ENCODE data around the gene LYST. TPM values are rescaled to one million over a fixed set of nuclear protein-coding genes. Genes with fewer than 3 reads are reported as not detected.

Gene LYST
- total and polyA plus RNA-seq, 4 donors, result 4.1 to 63.3 (median 26.8) TPM

DNA sequence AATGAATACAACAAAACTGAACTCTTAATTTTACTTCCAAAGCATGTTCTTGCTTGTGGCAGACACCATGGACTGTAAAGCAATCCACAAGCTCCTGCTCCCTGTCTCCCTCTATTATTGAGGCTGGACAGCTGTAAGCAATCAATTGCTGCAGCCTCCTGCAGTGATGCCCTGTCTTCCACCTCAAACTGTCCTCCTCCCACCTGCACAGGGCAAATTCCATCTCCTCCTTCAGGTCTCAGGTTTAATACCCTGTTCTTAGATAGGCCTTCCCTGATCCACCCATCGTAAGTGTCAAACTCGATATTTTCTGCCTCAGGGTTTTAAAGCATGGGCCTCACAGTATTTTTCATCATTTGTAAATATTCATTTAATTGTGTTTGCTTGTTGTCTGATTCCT, 81.8 kb downstream of the LYST start:
- intact Hi-C loops (cut with DNase I), result loop anchor here (5.0 to 10.0 kb wide), 2 partner anchors 187 to 270 kb away; no protein-coding TSS in a partner anchor

DNA sequence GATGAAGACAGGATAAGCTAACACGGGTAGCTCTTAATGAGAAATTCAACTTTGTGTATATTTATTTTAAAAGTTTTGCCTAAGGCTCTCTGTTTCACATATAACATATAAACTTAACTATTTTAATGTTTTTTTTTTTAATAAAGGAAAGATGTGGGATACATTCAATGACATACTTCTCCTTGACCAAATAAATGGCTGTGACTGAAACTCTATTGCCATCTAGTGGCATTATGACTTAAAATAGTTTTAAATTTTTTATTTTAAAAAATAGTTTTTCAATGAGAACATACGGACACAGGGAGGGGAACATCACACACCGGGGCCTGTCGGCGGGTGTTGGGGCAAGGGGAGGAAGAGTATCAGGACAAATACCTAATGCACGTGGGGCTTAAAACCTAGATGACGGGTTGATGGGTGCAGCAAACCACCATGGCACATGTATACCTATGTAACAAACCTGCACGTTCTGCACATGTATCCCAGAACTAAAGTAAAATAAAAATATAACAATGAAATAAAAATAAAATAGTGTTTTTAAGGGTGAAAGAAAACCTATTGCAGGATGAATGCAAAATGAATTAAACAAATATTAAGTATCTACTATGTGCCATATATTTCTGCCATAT, 83.4 kb downstream of the LYST start:
- Histone ChIP-seq H3K4me3 (ENCODE audit: low read length in 2 of 2) (no peak overlapping the region), H3K4me1 (ENCODE audit: control insufficient read depth in 1 of 2, insufficient read depth in 2 of 2, low read length in 2 of 2) (no peaks in the 10 kb centered on the region), H3K9me3 (ENCODE audit: control insufficient read depth, low read length) (no peaks in the 10 kb centered on the region), H3K27me3 (ENCODE audit: control insufficient read depth in 1 of 2, insufficient read depth in 2 of 2, low read length in 1 of 2) (peaks cover 0 to 1% of the 10 kb centered on the region in 2 donors), H3K27ac (ENCODE audit: low read depth in 1 of 2, low read length in 2 of 2) (no peak overlapping the region), H3K36me3 (ENCODE audit: control insufficient read depth in 1 of 2, insufficient read depth in 2 of 2, low read length in 1 of 2) (no peaks in the 10 kb centered on the region)
- intact Hi-C loops (cut with DNase I), result loop anchor here (5.0 to 10.0 kb wide), 2 partner anchors 189 to 268 kb away; no protein-coding TSS in a partner anchor
- no peak for DNase-seq
- WGBS, 2 donors, result 13 to 19% methylated on average over 8 of the region's 8 CpGs
- ATAC-seq (ENCODE audit: low FRiP score), result no peak

More for the DNA sequence above, 81.8 kb downstream of the LYST start:
- H3K4me1 ChIP-seq (ENCODE audit: control insufficient read depth in 1 of 2, insufficient read depth in 2 of 2, low read length in 2 of 2), result no peaks in the 10 kb centered on the region
- H3K9me3 ChIP-seq (ENCODE audit: control insufficient read depth, low read length), result no peaks in the 10 kb centered on the region
- no peak overlapping the region for H3K4me3 ChIP-seq (ENCODE audit: low read length in 2 of 2)
- ATAC-seq (ENCODE audit: low FRiP score), result no peak
- H3K27ac ChIP-seq (ENCODE audit: low read depth in 1 of 2, low read length in 2 of 2), result no peak overlapping the region
- H3K36me3 ChIP-seq (ENCODE audit: control insufficient read depth in 1 of 2, insufficient read depth in 2 of 2, low read length in 1 of 2), result no peaks in the 10 kb centered on the region
- no peak for DNase-seq
- 91 to 93% methylated on average over 2 of the region's 2 CpGs for WGBS, 2 donors
- peaks cover 0 to 1% of the 10 kb centered on the region in 2 donors for H3K27me3 ChIP-seq (ENCODE audit: control insufficient read depth in 1 of 2, insufficient read depth in 2 of 2, low read length in 1 of 2)

DNA sequence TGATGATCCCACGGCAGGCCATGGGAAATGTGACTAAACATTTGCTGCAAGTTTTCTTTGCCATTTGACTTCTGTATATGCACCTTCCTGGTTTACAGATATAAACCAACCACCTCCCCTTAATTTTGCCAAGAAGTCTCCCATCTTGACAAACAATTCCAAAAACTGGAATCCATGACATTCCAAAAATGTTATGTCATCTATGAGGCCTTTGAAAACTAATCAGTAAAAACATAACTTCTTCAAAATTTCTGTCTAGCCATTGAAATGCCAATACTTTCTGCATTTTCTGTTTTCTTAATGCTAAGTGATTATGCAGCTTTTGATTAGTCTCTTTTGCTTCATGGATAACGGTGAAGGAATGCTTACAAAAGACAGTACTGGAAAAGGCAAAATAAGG, 84.1 kb downstream of the LYST start:
- no peaks in the 10 kb centered on the region for H3K9me3 ChIP-seq (ENCODE audit: control insufficient read depth, low read length)
- H3K27me3 ChIP-seq (ENCODE audit: control insufficient read depth in 1 of 2, insufficient read depth in 2 of 2, low read length in 1 of 2), result peaks cover 0 to 1% of the 10 kb centered on the region in 2 donors
- intact Hi-C loops (cut with DNase I), result loop anchor here (5.0 to 10.0 kb wide), 2 partner anchors 190 to 268 kb away; no protein-coding TSS in a partner anchor
- H3K4me3 ChIP-seq (ENCODE audit: low read length in 2 of 2), result no peak overlapping the region
- no peak for DNase-seq
- WGBS, 2 donors, result 91 to 95% methylated on average over 2 of the region's 2 CpGs
- H3K27ac ChIP-seq (ENCODE audit: low read depth in 1 of 2, low read length in 2 of 2), result no peak overlapping the region
- ATAC-seq (ENCODE audit: low FRiP score), result no peak
- no peaks in the 10 kb centered on the region for H3K36me3 ChIP-seq (ENCODE audit: control insufficient read depth in 1 of 2, insufficient read depth in 2 of 2, low read length in 1 of 2)
- H3K4me1 ChIP-seq (ENCODE audit: control insufficient read depth in 1 of 2, insufficient read depth in 2 of 2, low read length in 2 of 2), result no peaks in the 10 kb centered on the region

GRCh38 chr1:235781807-235782206, 84.9 kb downstream of the LYST start:
- Histone ChIP-seq H3K27me3 (ENCODE audit: control insufficient read depth in 1 of 2, insufficient read depth in 2 of 2, low read length in 1 of 2) (no peaks in the 10 kb centered on the region), H3K9me3 (ENCODE audit: control insufficient read depth, low read length) (no peaks in the 10 kb centered on the region), H3K4me1 (ENCODE audit: control insufficient read depth in 1 of 2, insufficient read depth in 2 of 2, low read length in 2 of 2) (no peaks in the 10 kb centered on the region), H3K27ac (ENCODE audit: low read depth in 1 of 2, low read length in 2 of 2) (no peak overlapping the region), H3K36me3 (ENCODE audit: control insufficient read depth in 1 of 2, insufficient read depth in 2 of 2, low read length in 1 of 2) (no peaks in the 10 kb centered on the region), H3K4me3 (ENCODE audit: low read length in 2 of 2) (no peak overlapping the region)
- DNase-seq (no peak), ATAC-seq (ENCODE audit: low FRiP score) (no peak)
- intact Hi-C loops (cut with DNase I), result loop anchor here (5.0 to 10.0 kb wide), 2 partner anchors 190 to 267 kb away; no protein-coding TSS in a partner anchor
- 23 to 39% methylated on average over 2 of the region's 2 CpGs for WGBS, 2 donors

- H3K27me3 ChIP-seq (ENCODE audit: control insufficient read depth in 1 of 2, insufficient read depth in 2 of 2, low read length in 1 of 2), result no peaks in the 10 kb centered on the region
- WGBS, 2 donors, result 93 to 98% methylated on average over 2 of the region's 2 CpGs
- no peaks in the 10 kb centered on the region for H3K4me1 ChIP-seq (ENCODE audit: control insufficient read depth in 1 of 2, insufficient read depth in 2 of 2, low read length in 2 of 2)
- no peaks in the 10 kb centered on the region for H3K9me3 ChIP-seq (ENCODE audit: control insufficient read depth, low read length)
- intact Hi-C loops (cut with DNase I), result loop anchor here (5.0 to 10.0 kb wide), 2 partner anchors 193 to 265 kb away; no protein-coding TSS in a partner anchor
- no peak for DNase-seq
- H3K36me3 ChIP-seq (ENCODE audit: control insufficient read depth in 1 of 2, insufficient read depth in 2 of 2, low read length in 1 of 2), result peaks cover 0 to 2% of the 10 kb centered on the region in 2 donors
- H3K4me3 ChIP-seq (ENCODE audit: low read length in 2 of 2), result no peak overlapping the region
- no peak overlapping the region for H3K27ac ChIP-seq (ENCODE audit: low read depth in 1 of 2, low read length in 2 of 2)
- no peak for ATAC-seq (ENCODE audit: low FRiP score)
Measured at GRCh38 chr1:235779770-235780169, 86.9 kb downstream of the LYST start.

- DNase-seq, result no peak
- Histone ChIP-seq H3K27me3 (ENCODE audit: control insufficient read depth in 1 of 2, insufficient read depth in 2 of 2, low read length in 1 of 2) (no peaks in the 10 kb centered on the region), H3K9me3 (ENCODE audit: control insufficient read depth, low read length) (no peaks in the 10 kb centered on the region), H3K36me3 (ENCODE audit: control insufficient read depth in 1 of 2, insufficient read depth in 2 of 2, low read length in 1 of 2) (peaks cover 2 to 3% of the 10 kb centered on the region in 2 donors), H3K4me3 (ENCODE audit: low read length in 2 of 2) (no peak overlapping the region), H3K4me1 (ENCODE audit: control insufficient read depth in 1 of 2, insufficient read depth in 2 of 2, low read length in 2 of 2) (no peaks in the 10 kb centered on the region), H3K27ac (ENCODE audit: low read depth in 1 of 2, low read length in 2 of 2) (no peak overlapping the region)
- intact Hi-C loops (cut with DNase I), result no loop called here
- no peak for ATAC-seq (ENCODE audit: low FRiP score)
- WGBS, 2 donors, result 90 to 92% methylated on average over 3 of the region's 3 CpGs
Measured at GRCh38 chr1:235776396-235776795, 90.3 kb downstream of the LYST start.

DNA sequence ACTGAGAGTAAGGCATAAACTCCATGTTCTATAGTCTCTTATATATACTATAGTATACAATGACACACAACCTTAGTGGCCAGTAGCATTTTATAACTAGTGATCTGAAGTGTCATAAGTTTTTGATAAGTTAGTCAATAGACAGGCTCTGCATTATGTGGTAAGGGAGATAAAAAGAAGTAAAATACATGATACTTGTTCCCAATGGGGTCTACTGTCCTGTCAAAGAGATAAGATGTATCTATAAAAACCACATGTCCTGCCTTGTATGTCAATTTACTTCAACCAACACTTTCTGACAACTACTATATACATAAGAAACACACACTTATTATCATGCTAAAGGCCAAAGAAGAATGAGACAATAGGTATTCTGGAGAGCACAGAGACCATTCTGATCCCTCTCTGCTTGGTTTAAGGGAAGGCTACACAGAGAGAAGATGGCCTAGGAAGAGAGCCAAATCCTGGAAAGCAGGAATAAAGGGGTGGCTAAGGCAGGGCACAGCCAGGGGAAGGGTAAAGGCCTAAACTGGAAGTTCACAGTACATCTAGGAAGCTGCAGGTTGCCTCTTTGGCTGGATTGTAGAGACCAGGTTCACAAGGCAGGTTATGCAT, 91.4 kb downstream of the LYST start:
- Histone ChIP-seq H3K36me3 (ENCODE audit: control insufficient read depth in 1 of 2, insufficient read depth in 2 of 2, low read length in 1 of 2) (peaks cover 2 to 3% of the 10 kb centered on the region in 2 donors), H3K27me3 (ENCODE audit: control insufficient read depth in 1 of 2, insufficient read depth in 2 of 2, low read length in 1 of 2) (no peaks in the 10 kb centered on the region), H3K4me3 (ENCODE audit: low read length in 2 of 2) (no peak overlapping the region), H3K9me3 (ENCODE audit: control insufficient read depth, low read length) (no peaks in the 10 kb centered on the region), H3K4me1 (ENCODE audit: control insufficient read depth in 1 of 2, insufficient read depth in 2 of 2, low read length in 2 of 2) (no peaks in the 10 kb centered on the region), H3K27ac (ENCODE audit: low read depth in 1 of 2, low read length in 2 of 2) (no peak overlapping the region)
- DNase-seq (no peak), ATAC-seq (ENCODE audit: low FRiP score) (no peak)
- intact Hi-C loops (cut with DNase I), result no loop called here

DNA sequence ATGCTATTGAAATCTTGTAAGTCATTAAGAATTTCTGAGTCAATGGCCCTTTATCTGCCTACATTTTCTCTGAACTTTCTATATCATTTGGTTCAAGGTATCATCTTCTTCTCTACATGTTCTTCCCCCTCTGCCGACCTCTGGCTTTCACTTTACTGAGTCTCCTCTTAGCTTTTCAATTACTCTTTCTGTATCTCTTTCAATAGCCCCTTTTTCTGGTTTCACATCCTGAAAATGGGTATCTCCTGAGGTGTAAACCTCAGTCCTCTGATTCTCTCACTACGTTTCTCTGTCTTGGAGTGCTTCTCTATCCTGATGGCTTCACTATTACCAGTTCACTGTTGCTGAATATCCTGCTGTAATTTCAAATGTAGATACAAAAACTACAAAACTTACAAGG, 98.9 kb downstream of the LYST start:
- no peaks in the 10 kb centered on the region for H3K9me3 ChIP-seq (ENCODE audit: control insufficient read depth, low read length)
- DNase-seq, result no peak
- H3K27ac ChIP-seq (ENCODE audit: low read depth in 1 of 2, low read length in 2 of 2), result no peak overlapping the region
- no peaks in the 10 kb centered on the region for H3K4me1 ChIP-seq (ENCODE audit: control insufficient read depth in 1 of 2, insufficient read depth in 2 of 2, low read length in 2 of 2)
- no peaks in the 10 kb centered on the region for H3K36me3 ChIP-seq (ENCODE audit: control insufficient read depth in 1 of 2, insufficient read depth in 2 of 2, low read length in 1 of 2)
- WGBS, 2 donors, result 86 to 92% methylated on average over 2 of the region's 2 CpGs
- ATAC-seq (ENCODE audit: low FRiP score), result no peak
- intact Hi-C loops (cut with DNase I), result no loop called here
- no peak overlapping the region for H3K4me3 ChIP-seq (ENCODE audit: low read length in 2 of 2)
- H3K27me3 ChIP-seq (ENCODE audit: control insufficient read depth in 1 of 2, insufficient read depth in 2 of 2, low read length in 1 of 2), result no peaks in the 10 kb centered on the region

GRCh38 chr1:235766794-235767285, 99.9 kb downstream of the LYST start:
- ATAC-seq (ENCODE audit: low FRiP score) (no peak), DNase-seq (no peak)
- no peaks in the 10 kb centered on the region for H3K4me1 ChIP-seq (ENCODE audit: control insufficient read depth in 1 of 2, insufficient read depth in 2 of 2, low read length in 2 of 2)
- H3K9me3 ChIP-seq (ENCODE audit: control insufficient read depth, low read length), result no peaks in the 10 kb centered on the region
- intact Hi-C loops (cut with DNase I), result no loop called here
- no peaks in the 10 kb centered on the region for H3K36me3 ChIP-seq (ENCODE audit: control insufficient read depth in 1 of 2, insufficient read depth in 2 of 2, low read length in 1 of 2)
- no peaks in the 10 kb centered on the region for H3K27me3 ChIP-seq (ENCODE audit: control insufficient read depth in 1 of 2, insufficient read depth in 2 of 2, low read length in 1 of 2)
- 95 to 97% methylated on average over 1 of the region's 1 CpG for WGBS, 2 donors
- no peak overlapping the region for H3K27ac ChIP-seq (ENCODE audit: low read depth in 1 of 2, low read length in 2 of 2)
- H3K4me3 ChIP-seq (ENCODE audit: low read length in 2 of 2), result no peak overlapping the region
